ENCODE results near the gene GAS2L2.

GRCh38 chr17:35773679-35774425 lies 20.8 kb upstream of the GAS2L2 start:
- TF ChIP-seq, protein P1, sequence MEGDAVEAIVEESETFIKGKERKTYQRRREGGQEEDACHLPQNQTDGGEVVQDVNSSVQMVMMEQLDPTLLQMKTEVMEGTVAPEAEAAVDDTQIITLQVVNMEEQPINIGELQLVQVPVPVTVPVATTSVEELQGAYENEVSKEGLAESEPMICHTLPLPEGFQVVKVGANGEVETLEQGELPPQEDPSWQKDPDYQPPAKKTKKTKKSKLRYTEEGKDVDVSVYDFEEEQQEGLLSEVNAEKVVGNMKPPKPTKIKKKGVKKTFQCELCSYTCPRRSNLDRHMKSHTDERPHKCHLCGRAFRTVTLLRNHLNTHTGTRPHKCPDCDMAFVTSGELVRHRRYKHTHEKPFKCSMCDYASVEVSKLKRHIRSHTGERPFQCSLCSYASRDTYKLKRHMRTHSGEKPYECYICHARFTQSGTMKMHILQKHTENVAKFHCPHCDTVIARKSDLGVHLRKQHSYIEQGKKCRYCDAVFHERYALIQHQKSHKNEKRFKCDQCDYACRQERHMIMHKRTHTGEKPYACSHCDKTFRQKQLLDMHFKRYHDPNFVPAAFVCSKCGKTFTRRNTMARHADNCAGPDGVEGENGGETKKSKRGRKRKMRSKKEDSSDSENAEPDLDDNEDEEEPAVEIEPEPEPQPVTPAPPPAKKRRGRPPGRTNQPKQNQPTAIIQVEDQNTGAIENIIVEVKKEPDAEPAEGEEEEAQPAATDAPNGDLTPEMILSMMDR (IDR thresholded peaks at IDR 0.05; ENCODE audit: low read depth, low read length) = no peak
- no peak for TF ChIP-seq EZH2phosphoT487 (IDR thresholded peaks at IDR 0.05; ENCODE audit: low read depth)
